GM12878 (cell line): ENCODE data around the gene SNAPC3. TPM values are rescaled to one million over a fixed set of nuclear protein-coding genes. Genes with fewer than 3 reads are reported as not detected.

Experiments
- ATAC-seq: fragments of 200-7000 bp; cut with Tn5 transposase; 3 replicates; pipeline ENCODE4 v1.9.1; 2020; ENCODE audit warnings: mild to moderate bottlenecking, moderate library complexity
- BruUV-seq: library from RNA; stranded (reverse); fragments of 400-500 nt; replicated peaks from 2 replicates; lab custom pipeline; 2021; lab: Mats Ljungman, UMichigan
- CTCF ChIA-PET: fragments of 300-600 bp; sonication (Branson Sonifier 250); formaldehyde crosslinking; extraction: SDS; loops from one replicate; lab custom pipeline; 2021; ENCODE audit warnings: inconsistent platforms; lab: Yijun Ruan, JAX
- POLR2A ChIA-PET: fragments of 350-600 bp; formaldehyde crosslinking; extraction: SDS; loops from one replicate; lab custom pipeline; 2021; ENCODE audit warnings: inconsistent platforms; lab: Charles Lee
- RAD21 ChIA-PET: fragments of 300-600 bp; sonication (Branson Sonifier 250); formaldehyde crosslinking; loops from one replicate; lab custom pipeline; 2023; ENCODE audit warnings: antibody characterized with exemption; ENCODE audit not compliant: unreplicated experiment; lab: Charles Lee
- SMC1A ChIA-PET: fragments of 300-600 bp; sonication (Branson Sonifier 250); formaldehyde crosslinking; loops from one replicate; lab custom pipeline; 2023; ENCODE audit not compliant: unreplicated experiment, uncharacterized antibody; lab: Charles Lee
- DNase-seq: peaks from one replicate; pipeline ENCODE4 v3.0.0-alpha.2; 2011; ENCODE audit warnings: low read depth, low spot score
- FAIRE-seq: peaks from 3 replicates; lab custom pipeline; 2011; peaks lifted over from hg19 to GRCh38; lab: Jason Lieb, UNC
- H2AFZ ChIP-seq: 2 replicates; pipeline ENCODE4 v1.6.0; 2011; ENCODE audit warnings: low read depth, low read length, control low read depth; ENCODE audit not compliant: control insufficient read depth
- H3K27ac ChIP-seq: 2 replicates; pipeline ENCODE4 v1.5.1; 2011; ENCODE audit warnings: control low read depth; ENCODE audit not compliant: control insufficient read depth, insufficient read depth
- H3K27me3 ChIP-seq, 2 experiments: replicated peaks in 1 of 2; 2 replicates each; pipeline versions ENCODE4 v1.6.0 to v1.6.1; 2011; ENCODE audit warnings: low read length in 1 of 2; ENCODE audit not compliant: control insufficient read depth in 2 of 2, insufficient read depth in 2 of 2
- H3K36me3 ChIP-seq, 2 experiments: 2 replicates each; pipeline ENCODE4 v1.5.1; 2011; ENCODE audit warnings: low read length in 1 of 2; ENCODE audit not compliant: control insufficient read depth in 2 of 2, insufficient read depth in 2 of 2
- H3K4me1 ChIP-seq: 2 replicates; pipeline ENCODE4 v1.6.1; 2011; ENCODE audit warnings: mild to moderate bottlenecking, low read length, moderate library complexity, mixed read lengths; ENCODE audit not compliant: control insufficient read depth, insufficient read depth
- H3K4me2 ChIP-seq: 2 replicates; pipeline ENCODE4 v1.6.0; 2011; ENCODE audit warnings: control low read depth; ENCODE audit not compliant: control insufficient read depth, insufficient read depth
- H3K4me3 ChIP-seq: fragments of 200-600 bp; sonication (generic); 2 replicates; pipeline ENCODE4 v1.5.1; 2016
- H3K79me2 ChIP-seq: 2 replicates; pipeline ENCODE4 v1.6.0; 2011; ENCODE audit warnings: low read length; ENCODE audit not compliant: control insufficient read depth, insufficient read depth
- H3K9ac ChIP-seq: 2 replicates; pipeline ENCODE4 v1.8.0; 2011; ENCODE audit warnings: low read length, control low read depth, mixed read lengths; ENCODE audit not compliant: control insufficient read depth, insufficient read depth
- H3K9me3 ChIP-seq: replicated peaks from 3 replicates; pipeline ENCODE4 v1.5.1; 2011; ENCODE audit warnings: mild to moderate bottlenecking, low read length; ENCODE audit not compliant: control insufficient read depth, insufficient read depth
- H4K20me1 ChIP-seq: 2 replicates; pipeline ENCODE4 v1.6.0; 2011; ENCODE audit not compliant: control insufficient read depth, insufficient read depth
- E2F8 ChIP-seq: fragments of 450-650 bp; IDR thresholded peaks from 2 replicates; pipeline ENCODE4 v1.6.1; 2018; ENCODE audit warnings: mild to moderate bottlenecking, low read depth, moderate library complexity; ENCODE audit not compliant: partially characterized antibody
- EGR1 ChIP-seq, 2 experiments: IDR thresholded peaks; 1 replicate in 1 of 2; 2 replicates in 1 of 2; pipeline ENCODE4 v1.6.1; 2011 to 2012; ENCODE audit warnings: low read depth in 2 of 2, low read length in 2 of 2, borderline replicate concordance in 1 of 2, mild to moderate bottlenecking in 1 of 2, moderate library complexity in 1 of 2
- POLR2AphosphoS2 ChIP-seq: IDR thresholded peaks from 2 replicates; pipeline ENCODE4 v1.6.1; 2011; ENCODE audit warnings: low read depth, mild to moderate bottlenecking, low read length, improper control_type of control experiment, moderate library complexity
- ZSCAN29 ChIP-seq: fragments of 450-650 bp; IDR thresholded peaks from 2 replicates; pipeline ENCODE4 v1.6.1; 2017; ENCODE audit warnings: mild to moderate bottlenecking, moderate library complexity
- WGBS: methylation state at CpG from one replicate; pipeline ENCODE4 v1.1.6; 2016; ENCODE audit warnings: low lambda C conversion rate; ENCODE audit not compliant: insufficient replicate concordance, insufficient coverage; ENCODE audit errors: missing lambda C conversion rate; 5-methylcytosine and 5-hydroxymethylcytosine counted together
- in situ Hi-C: fragments of 300-500 bp; cut with MboI; formaldehyde crosslinking; loops from 9 replicates; pipeline ENCODE4 v1.14.3; 2018; ENCODE audit warnings: mixed read lengths
- intact Hi-C: fragments of 100-400 bp; cut with micrococcal nuclease; formaldehyde crosslinking; loops from one replicate; pipeline ENCODE4 v1.14.2; 2022; ENCODE audit not compliant: unreplicated experiment
- polyA plus RNA-seq, 11 experiments: library from polyadenylated mRNA; depleted of rRNA in 4 of 11; unstranded in 6 of 11; stranded (reverse) in 5 of 11; fragments of >200 nt; fragmentation: Nextera tagmentation in 4 of 11; fragmentation: Illumina TruSeq in 1 of 11; extraction: Ambion mirVana in 4 of 11; extraction: Trizol in 1 of 11; gene quantifications; 1 replicate in 1 of 11; 2 replicates in 10 of 11; pipeline versions ENCODE4 v1.2.1 to v1.2.3, GENCODE V29; 2011 to 2016; ENCODE audit warnings: inconsistent platforms in 2 of 11, missing spikeins in 2 of 11, low read depth in 1 of 11
- total RNA-seq, 4 experiments: library from RNA; depleted of rRNA in 3 of 4; stranded (reverse); fragments of >200 nt in 3 of 4; fragmentation: Illumina TruSeq in 1 of 4; extraction: Trizol in 1 of 4; gene quantifications; 2 replicates each; pipeline versions ENCODE4 v1.2.1 to v1.2.3, GENCODE V29; 2013 to 2021

SNAPC3 gene
- total and polyA plus RNA-seq, 10 of the 15 experiments (the other 5 are each of a cell fraction or from before 2014, with no cell fraction given): 5.7 to 47.4 (median 24.6) TPM

DNA sequence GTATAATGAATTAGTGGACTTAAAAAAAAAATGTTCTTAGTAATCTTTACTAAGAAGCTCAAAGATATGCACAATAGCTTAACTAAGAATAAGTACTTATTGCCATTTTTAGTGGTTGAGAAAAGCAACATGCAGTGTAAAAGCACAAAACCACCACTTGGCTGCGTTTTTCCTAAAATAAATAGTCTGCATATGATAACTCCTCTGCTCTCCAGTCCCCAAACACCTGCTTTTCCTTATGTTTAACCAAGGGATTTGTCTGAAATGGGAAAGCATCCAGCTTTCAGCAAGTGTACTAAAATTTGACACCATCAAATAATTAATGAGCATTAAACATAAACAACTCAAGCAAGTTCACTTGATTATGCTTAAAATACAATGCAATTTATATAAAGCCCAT is 46.7 kb downstream of the SNAPC3 start:
- 0 out of 2 replicates have a peak, but pooled peaks have one; percentile 36 for TF ChIP-seq POLR2AphosphoS2
- no peak for TF ChIP-seq ZSCAN29
- no peak for TF ChIP-seq E2F8
- no peak for TF ChIP-seq EGR1 (IDR thresholded peaks at IDR 0.05; ENCODE audit: borderline replicate concordance in 1 of 2, low read depth in 2 of 2, low read length in 2 of 2)
- no peak overlapping the region for H2AFZ ChIP-seq
- no peaks in the 10 kb centered on the region for H3K9me3 ChIP-seq
- no peak overlapping the region for H3K27ac ChIP-seq
- H3K4me3 ChIP-seq: no peak overlapping the region
- ATAC-seq (no peak), FAIRE-seq (no peak), DNase-seq (no peak)
- H3K9ac ChIP-seq: no peak overlapping the region
- no peaks in the 10 kb centered on the region for H3K4me1 ChIP-seq
- no peaks in the 10 kb centered on the region for H3K79me2 ChIP-seq
- ChIA-PET POLR2A (interaction anchor here (0.8 to 1.2 kb wide), 3 partner anchors 34 to 61 kb away, joined by 3 to 4 read pairs (median 3); no protein-coding TSS in a partner anchor), SMC1A (interaction anchor here (0.7 to 3.9 kb wide), 7 partner anchors 13 to 63 kb away, joined by 3 to 28 read pairs (median 7); no protein-coding TSS in a partner anchor), CTCF (interaction anchor here (0.6 to 6.4 kb wide), 9 partner anchors 11 to 190 kb away, joined by 3 to 34 read pairs (median 4); no protein-coding TSS in a partner anchor), RAD21 (interaction anchor here (0.7 to 0.9 kb wide), 2 partner anchors 43 to 64 kb away, joined by 3 to 4 read pairs; no protein-coding TSS in a partner anchor)
- no TSS peak for BruUV-seq
- H3K27me3 ChIP-seq: no peaks in the 10 kb centered on the region
- no peaks in the 10 kb centered on the region for H4K20me1 ChIP-seq
- peaks cover 5 to 41% of the 10 kb centered on the region in 2 experiments for H3K36me3 ChIP-seq
- intact Hi-C loops (no loop called here), in situ Hi-C loops (no loop called here)
- H3K4me2 ChIP-seq: no peak overlapping the region
- 95% methylated on average over 1 of the region's 1 CpG for WGBS
